AG08395 (cell line): ENCODE data around the gene WDR64.
A peak's percentile ranks its signal among the peaks of the same experiment; 100 is the strongest.

Experiments
- DNase-seq: peaks from one replicate; pipeline ENCODE4 v3.0.0; 2012; ENCODE audit warnings: mixed read lengths, low spot score

WDR64 gene

GRCh38 chr1:241631674-241632073, 20.4 kb upstream of the WDR64 start:
- no peak for DNase-seq

GRCh38 chr1:241632987-241633386, 19.1 kb upstream of the WDR64 start:
- no peak for DNase-seq

DNA sequence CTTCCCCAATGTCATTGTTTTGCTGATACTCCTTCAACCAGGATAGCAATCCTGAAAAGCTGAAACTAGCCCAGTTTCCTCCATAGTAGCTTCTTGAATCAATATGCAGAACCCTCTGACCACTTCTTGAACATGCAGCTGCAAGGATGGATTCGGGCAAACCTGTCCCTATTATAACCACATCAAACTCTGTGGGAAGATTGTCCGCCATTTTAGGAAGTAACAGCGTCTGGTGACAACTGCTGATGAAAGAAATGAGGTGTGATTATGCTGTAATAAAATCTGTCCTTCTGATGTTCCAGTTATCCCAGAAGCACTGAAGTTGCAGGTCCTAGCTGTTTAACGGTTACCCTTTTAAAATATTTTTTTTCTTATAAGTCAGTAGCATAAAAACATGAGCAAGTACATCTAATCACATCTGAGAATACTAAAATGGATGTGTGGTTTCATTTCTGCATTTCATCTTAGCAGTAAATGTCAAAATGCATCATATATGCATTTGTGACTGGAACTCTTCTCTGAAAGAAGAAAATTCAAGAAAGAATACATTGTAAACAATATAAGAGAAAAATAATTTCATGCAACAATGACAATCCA, 16.4 kb upstream of the WDR64 start:
- DNase-seq, result no peak

GRCh38 chr1:241636291-241636690, 15.8 kb upstream of the WDR64 start:
- DNase-seq, result no peak

DNA sequence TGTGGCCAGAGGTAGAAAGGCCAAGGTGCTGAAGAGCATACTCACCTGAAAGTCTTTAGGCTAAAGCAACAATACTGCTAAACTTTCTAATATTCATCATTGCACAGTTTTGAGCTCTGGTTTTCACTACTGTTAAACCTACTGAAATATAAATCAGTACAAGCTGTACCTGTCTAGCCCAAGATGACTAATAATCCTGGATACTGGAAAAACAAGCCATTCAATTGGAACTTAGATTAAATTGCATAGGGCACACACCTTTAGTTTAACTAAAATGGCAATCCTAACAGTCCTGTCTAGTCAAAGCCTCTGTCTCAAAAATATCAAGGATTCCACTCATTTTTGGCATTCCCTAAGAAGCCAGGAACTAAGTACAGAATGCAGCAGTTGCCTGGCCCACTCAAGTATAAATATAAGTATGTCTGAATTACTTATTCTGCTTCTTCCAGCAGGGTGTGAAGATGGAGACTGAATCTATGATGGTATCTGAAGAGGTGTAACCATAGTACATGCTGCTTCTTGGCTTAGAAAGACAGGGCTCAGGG, 15.0 kb upstream of the WDR64 start:
- DNase-seq, result no peak

DNA sequence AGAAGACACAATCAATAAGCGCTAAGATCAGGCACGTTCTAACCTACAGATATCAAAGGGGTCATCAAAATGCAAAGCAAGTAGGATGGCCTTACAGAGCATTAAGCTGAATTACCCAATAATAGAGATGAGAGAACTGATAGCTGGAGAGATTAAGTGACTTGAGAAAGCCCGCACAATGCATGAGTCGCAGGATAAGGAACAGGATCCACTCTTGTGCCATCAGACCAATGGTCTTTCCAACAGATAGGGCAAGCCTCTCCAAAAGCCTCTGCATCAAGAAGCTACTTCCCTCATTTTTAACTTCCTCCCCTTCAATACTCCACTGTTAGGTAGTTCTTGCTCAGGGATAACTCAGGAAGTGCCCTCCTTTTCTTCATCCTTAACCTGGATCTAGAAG, 14.5 kb upstream of the WDR64 start:
- DNase-seq, result no peak

DNA sequence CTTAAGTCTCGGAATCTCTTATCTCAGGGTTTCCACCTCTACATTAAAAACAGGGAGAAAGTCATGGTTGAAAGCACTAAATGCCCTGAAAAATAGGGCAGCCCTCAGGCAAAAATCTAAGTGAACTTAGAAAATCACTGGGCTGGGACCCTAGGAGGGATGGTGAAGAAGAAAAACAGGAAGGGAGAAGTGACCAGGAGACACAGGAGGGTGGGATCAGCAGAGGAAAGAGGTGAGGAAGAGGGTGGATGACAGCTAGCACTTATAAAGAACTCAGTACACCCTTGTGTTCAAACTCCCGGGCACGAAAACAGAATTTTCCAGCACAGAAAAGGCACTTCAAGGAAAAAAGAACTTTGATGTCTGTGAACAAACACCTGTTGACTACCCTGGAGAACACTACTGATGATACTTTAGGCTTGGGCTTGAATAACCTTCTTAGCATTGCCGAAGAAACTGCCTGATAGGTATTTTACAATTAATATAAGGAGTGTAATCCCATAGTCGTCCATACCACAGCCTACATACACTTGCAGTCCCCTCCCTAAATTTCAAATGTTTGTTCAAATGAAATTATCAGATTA, 13.9 kb upstream of the WDR64 start:
- no peak for DNase-seq

DNA sequence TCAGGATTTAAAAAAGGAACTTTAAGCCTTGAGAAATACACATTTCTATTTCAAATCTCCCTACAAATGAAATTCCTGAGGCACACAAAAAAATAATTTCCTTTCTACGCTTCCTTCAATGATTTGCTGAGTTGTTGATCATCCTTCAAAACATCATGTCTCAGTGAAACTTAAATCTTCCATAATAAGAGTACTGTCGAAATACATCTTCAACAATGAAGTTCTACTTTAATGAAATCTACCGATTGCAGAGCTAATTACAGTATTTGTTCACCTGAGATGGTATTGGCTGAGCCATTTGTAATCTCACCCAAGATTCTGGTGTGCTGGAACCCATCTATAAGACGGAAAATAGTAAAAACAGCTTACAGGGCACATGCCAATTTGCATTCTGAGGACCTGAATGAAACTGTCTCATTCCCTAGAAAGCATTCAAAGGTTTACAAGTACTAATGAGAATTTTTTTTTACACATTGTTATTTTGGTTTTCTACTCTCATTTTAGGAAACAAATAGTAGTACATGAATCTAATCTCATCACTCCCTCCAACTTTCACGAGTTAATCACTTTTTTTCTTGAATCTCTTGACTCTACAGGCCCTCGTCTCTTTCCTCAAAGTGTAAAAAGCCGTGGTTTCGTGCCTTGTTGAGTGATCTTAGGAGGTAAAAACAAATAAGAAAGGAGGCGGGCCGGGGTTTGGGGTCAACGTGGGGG, 13.0 kb upstream of the WDR64 start:
- no peak for DNase-seq

DNA sequence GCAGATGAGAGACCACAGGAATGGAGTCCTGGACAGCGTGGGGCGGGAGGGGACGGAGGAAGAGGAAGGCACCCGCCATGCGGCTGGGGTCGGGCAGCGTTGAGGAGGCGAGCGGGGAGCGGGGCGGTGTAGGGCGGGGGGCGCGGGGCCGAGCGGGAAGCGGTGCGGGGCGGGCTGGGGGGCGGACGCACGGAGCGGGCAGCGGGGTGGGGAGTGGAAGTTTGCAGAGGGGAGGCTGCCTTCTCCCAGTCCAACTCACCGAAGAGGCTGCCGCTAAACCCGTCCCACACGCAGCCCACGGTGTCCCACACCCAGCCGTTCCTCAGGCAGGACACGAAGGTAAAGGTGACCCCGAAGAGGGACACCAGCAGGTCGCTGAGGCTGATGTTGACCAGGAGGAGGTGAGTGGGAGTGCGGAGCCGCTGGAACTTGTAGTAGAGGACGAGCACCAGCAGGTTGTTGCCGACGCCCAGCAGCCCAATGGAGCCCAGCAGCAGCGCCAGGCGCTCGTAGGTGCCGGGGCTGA, 12.4 kb upstream of the WDR64 start:
- peak; percentile 13 for DNase-seq

DNA sequence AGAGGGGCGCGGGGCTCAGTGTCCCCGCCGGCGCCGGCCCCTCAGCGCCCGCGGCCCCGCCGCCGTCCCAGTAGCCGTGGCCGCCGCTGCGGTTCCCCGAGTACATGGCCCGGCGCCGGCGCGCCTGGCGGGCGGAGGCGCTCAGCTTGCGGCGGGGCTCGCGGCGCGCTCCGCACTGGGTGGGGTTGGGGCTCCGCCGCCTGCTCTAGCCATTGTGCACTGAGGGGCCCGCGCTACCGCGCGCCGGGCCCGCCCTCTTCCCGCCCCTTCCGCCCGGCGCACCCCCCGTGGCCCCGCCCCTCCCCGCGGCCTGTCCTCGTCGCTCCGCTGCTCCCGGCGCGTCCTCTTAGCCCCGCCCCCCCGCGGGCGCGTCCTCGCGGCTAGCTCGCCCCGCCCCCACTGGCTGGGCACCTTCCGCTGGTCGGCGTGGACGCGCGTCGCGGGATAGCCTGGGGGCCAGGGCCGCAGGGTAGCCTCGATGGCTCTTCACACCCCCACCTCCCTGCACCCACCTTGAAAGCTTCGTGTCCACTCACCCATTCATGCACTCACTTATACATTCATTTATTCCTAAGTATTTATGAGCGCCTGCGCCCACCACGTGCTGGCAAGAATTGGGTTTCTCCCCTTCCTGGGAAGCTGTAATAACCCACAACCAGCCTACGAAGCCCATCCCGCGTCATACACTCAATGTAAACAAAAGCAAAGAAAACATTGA, 11.8 kb upstream of the WDR64 start, which contains the start of the genes CHML and OPN3:
TSS of gene CHML (minus strand) at position 221 of the 718 bp plus-strand sequence. CDS start 4,603 bp downstream, outside the sequence.
TSS of gene OPN3 (minus strand) at position 221 of the 718 bp plus-strand sequence. CDS start at position 106, 115 bp downstream.
- peak; percentile 97 for DNase-seq

DNA sequence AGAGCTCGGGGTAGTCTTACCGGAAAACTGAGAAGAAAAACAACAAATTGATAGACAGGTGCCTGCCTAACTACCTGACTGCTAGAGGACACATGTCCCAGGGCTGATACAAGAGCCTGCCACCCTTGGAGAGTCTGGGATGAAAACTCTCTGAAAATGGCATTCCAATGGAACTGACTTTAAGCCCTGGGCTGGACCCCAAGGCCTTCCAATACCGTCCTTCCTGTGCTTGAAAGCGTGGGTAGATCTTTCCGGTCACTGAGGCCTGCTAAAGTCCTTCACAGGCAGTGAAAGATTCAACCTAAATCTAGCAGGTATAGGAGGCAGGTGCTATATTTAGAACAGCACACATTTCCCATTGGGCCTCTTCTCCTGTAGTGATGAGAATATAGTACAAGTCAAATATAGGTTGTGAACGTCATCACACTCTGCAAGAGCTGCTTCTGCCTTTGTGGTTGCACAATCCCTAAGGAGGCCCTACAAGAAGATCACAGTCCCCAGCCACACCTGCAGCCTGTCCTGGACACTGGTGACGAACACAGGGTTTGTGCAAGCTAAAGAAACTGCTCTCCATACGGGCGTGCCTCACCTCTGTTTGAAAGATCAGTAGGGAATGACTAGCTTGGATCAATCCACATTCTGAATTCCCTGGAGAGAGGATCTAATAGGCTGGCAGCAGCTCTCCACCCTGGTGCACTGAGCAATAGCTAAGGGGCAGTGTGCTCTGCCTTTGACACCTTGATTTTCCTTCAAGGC, 11.0 kb upstream of the WDR64 start:
- DNase-seq, result no peak

- peak; percentile 24 for DNase-seq
Observed at GRCh38 chr1:241641773-241642592, 10.1 kb upstream of the WDR64 start.

GRCh38 chr1:241642593-241642944, 9.5 kb upstream of the WDR64 start:
- no peak for DNase-seq

DNA sequence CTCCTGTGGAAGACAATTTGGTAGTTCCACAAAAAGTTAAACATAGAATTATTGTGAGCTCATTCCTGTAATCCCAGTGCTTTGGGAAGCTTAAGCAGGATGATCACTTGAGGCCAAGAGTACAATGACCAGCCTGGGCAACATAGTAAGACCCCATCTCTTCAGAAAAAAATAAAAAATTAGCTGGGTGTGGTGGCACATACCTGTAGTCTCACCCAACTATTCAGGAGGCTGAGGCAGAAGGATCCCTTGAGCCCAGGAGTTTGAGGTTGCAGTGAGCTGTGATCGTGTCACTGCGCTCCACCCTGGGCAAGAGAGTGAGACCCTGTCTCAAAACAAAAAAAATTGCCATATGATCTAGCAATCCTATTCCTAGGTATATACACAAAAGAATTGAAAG, 7.8 kb upstream of the WDR64 start:
- no peak for DNase-seq

- no peak for DNase-seq
Observed at GRCh38 chr1:241645199-241645598, 6.9 kb upstream of the WDR64 start.

DNA sequence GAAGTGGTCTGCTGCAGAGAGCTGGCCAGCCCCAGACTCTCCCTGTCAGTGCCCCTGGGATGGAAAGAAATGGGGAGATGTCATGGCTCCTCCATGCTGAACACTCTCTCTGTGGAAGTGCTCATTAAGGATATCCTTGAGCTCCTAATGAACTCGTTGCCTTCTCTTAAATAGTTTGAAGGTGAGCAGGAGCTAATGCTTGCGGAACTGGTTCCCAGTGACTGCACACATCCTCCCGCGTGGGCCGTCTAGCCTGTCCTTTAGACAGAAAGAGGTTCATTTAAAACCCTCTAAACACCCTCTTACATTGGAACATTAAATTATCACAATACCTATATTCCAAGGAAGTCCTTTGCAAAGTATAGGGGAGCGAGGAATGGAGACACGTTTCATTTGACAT, 5.9 kb upstream of the WDR64 start:
- no peak for DNase-seq

DNA sequence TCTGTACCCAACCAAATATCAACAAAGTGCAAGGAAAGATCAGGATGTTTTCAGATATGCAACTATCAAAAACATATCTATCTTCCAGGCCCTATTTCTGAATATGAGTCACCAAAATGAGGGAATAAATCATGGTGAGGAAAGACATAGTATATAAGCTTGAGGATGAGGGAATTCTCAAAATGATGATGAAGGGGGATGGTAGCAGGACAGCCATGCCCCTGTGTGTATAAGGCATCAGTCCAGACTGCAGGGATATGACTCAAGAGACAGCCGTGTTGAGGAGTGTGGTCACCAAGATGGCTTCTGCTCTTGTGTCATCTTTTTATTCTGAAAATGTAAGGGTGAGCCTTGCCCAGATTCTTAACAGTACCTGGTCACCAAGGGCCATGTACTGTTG, 4.4 kb upstream of the WDR64 start:
- DNase-seq, result peak; percentile 25

DNA sequence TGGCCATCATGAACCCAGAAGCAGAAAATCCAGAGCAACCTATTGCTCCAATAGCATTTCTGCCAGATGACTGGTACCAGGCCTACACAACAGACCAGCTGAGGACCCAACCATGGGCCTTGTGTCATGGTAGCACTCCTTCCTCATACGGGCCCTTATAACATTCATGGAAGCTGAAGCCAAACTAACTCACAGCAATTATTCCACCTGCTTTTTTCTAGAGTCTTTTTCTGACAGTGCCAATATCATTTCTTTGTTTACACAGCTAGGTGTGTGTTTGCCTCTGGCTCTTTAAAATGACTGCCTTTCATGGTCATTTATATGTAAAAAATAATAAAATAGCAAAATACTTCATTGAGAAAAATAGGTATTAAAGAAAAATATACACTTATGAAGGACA, 3.9 kb upstream of the WDR64 start:
- no peak for DNase-seq

DNA sequence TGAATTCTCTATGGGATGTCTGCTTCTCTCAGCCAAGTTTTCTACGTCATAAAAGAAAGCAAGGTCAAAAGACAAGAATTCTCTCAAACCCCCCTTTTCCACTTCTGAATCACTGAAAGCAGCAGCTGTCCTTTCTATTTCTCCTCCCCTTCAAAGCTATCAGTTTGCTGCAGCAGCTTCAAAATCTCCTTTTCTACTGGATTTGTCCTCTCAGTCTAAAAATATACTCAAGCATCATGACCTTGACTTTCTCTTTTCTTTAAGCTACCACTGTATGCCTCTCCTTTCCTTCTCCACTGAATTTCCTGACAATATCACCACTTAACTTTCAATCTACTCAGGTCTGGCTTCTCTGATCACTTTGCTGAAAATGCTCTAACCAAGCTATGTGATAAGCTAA, 1.9 kb downstream of the WDR64 start:
- DNase-seq, result no peak

DNA sequence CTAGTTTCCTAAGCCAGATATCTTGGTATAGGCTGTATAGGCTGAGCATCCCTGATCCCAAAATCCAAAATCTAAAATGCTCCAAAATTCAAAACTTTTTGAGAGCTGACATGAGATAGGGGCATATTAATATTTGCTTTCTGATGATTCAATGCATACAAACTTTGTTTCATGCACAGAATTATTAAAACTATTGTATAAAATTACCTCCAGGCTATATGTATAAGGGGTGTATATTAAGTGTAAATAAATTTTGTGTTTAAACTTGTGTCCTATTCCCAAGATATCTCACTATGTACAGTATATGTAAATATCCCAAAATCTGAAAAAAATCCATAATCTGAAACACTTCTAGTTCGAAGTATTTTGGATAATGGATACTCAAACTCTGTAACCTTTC, 2.6 kb downstream of the WDR64 start:
- DNase-seq, result no peak
